Activated T-cell treated with anti-CD3 and anti-CD28 coated beads for 48 hours (primary cell): Measurements from ENCODE around the gene NOP16.

ENCODE experiments used
- DNase-seq: peaks from one replicate; pipeline ENCODE4 v3.0.0-alpha.2; 2020; ENCODE audit warnings: low read depth

NOP16 gene

GRCh38 chr5:176388444-176389134 is at the start of gene NOP16, which contains the start of gene HIGD2A:
NOP16 (minus strand) TSS chr5:176388598; CDS start chr5:176388539, 59 bp downstream.
HIGD2A (plus strand) TSS chr5:176388751; CDS start chr5:176388820, 69 bp downstream.
- DNase-seq, result peak; percentile 98

GRCh38 chr5:176436656-176437055 is 48.3 kb upstream of the NOP16 start:
- no peak for DNase-seq

GRCh38 chr5:176432707-176433106 is 44.3 kb upstream of the NOP16 start:
- no peak for DNase-seq

GRCh38 chr5:176429972-176430371 is 41.6 kb upstream of the NOP16 start:
- no peak for DNase-seq

GRCh38 chr5:176427971-176428370 is 39.6 kb upstream of the NOP16 start:
- no peak for DNase-seq

- DNase-seq, result no peak
Observed at GRCh38 chr5:176426876-176427275, 38.5 kb upstream of the NOP16 start.

- no peak for DNase-seq
Observed at GRCh38 chr5:176425791-176426190, 37.4 kb upstream of the NOP16 start.

- no peak for DNase-seq
Observed at GRCh38 chr5:176425138-176425537, 36.7 kb upstream of the NOP16 start.

GRCh38 chr5:176424181-176424580 is 35.8 kb upstream of the NOP16 start:
- no peak for DNase-seq

GRCh38 chr5:176420972-176421544 is 32.7 kb upstream of the NOP16 start:
- DNase-seq, result no peak

- no peak for DNase-seq
Observed at GRCh38 chr5:176420086-176420485, 31.7 kb upstream of the NOP16 start.

- no peak for DNase-seq
Observed at GRCh38 chr5:176418251-176418650, 29.9 kb upstream of the NOP16 start.

- DNase-seq, result no peak
Observed at GRCh38 chr5:176416965-176417364, 28.6 kb upstream of the NOP16 start.

- DNase-seq, result peak; percentile 92
Observed at GRCh38 chr5:176415952-176416924, 27.8 kb upstream of the NOP16 start, which contains the start of gene CLTB. CLTB (minus strand) TSS chr5:176416539; CDS start chr5:176416363, 176 bp downstream.

- peak; percentile 4 for DNase-seq
Observed at GRCh38 chr5:176415240-176415951, 27.0 kb upstream of the NOP16 start.

- no peak for DNase-seq
Observed at GRCh38 chr5:176414704-176415103, 26.3 kb upstream of the NOP16 start.

GRCh38 chr5:176413709-176414191 is 25.4 kb upstream of the NOP16 start:
- no peak for DNase-seq

- DNase-seq, result no peak
Observed at GRCh38 chr5:176413255-176413565, 24.8 kb upstream of the NOP16 start.

GRCh38 chr5:176412517-176413254 is 24.3 kb upstream of the NOP16 start:
- no peak for DNase-seq

- no peak for DNase-seq
Observed at GRCh38 chr5:176410486-176411180, 22.2 kb upstream of the NOP16 start.
